Activated CD4-positive, alpha-beta T cell treated with anti-CD3 and anti-CD28 coated beads for 36 hours (primary cell): ENCODE measurements around the gene NRROS. TPM values are rescaled to one million over a fixed set of nuclear protein-coding genes. Genes with fewer than 3 reads are reported as not detected.
A peak's percentile ranks its signal among the peaks of the same experiment; 100 is the strongest.

Experiments used
- ATAC-seq: fragments of 200-7000 bp; cut with Tn5 transposase; one replicate; pipeline ENCODE4 v1.10.0; 2021; ENCODE audit warnings: mild to moderate bottlenecking, moderate library complexity
- CTCF ChIA-PET: fragments of 350-600 bp; sonication (Branson Sonifier 250); formaldehyde crosslinking; loops from one replicate; lab custom pipeline; 2021; ENCODE audit warnings: antibody characterized with exemption; lab: Charles Lee
- POLR2A ChIA-PET: fragments of 350-600 bp; sonication (Branson Sonifier 250); formaldehyde crosslinking; loops from one replicate; lab custom pipeline; 2021; ENCODE audit warnings: antibody characterized with exemption, inconsistent platforms; lab: Charles Lee
- DNase-seq: peaks from one replicate; pipeline ENCODE4 v3.0.0-alpha.2; 2020
- H3K27ac Mint-ChIP-seq: one replicate; pipeline ENCODE4 v1.8.0; 2021; ENCODE audit warnings: mixed read lengths
- H3K27me3 Mint-ChIP-seq: one replicate; pipeline ENCODE4 v1.8.0; 2021; ENCODE audit warnings: mixed read lengths
- H3K36me3 Mint-ChIP-seq: one replicate; pipeline ENCODE4 v1.8.0; 2021; ENCODE audit warnings: low read depth, mixed read lengths
- H3K4me1 Mint-ChIP-seq: one replicate; pipeline ENCODE4 v1.8.0; 2021; ENCODE audit warnings: mixed read lengths
- H3K4me3 Mint-ChIP-seq: one replicate; pipeline ENCODE4 v1.8.0; 2021; ENCODE audit warnings: mild to moderate bottlenecking, moderate library complexity, mixed read lengths
- H3K9me3 Mint-ChIP-seq: one replicate; pipeline ENCODE4 v1.8.0; 2021; ENCODE audit warnings: low read depth, mixed read lengths
- intact Hi-C, 2 experiments: fragments of 100-400 bp; cut with DNase I in 1 of 2; cut with micrococcal nuclease in 1 of 2; formaldehyde crosslinking; loops; one replicate each; pipeline versions ENCODE4 v1.14.2 to v1.15.1; 2022 to 2024; cut with DNase I, micrococcal nuclease
- total RNA-seq, 2 experiments: library from RNA; stranded (reverse); gene quantifications; one replicate each; pipeline ENCODE4 v1.2.3, GENCODE V29; 2021

Gene NRROS
- total RNA-seq, 2 experiments from 2014 or later: 19.6 to 19.7 TPM

- POLR2A ChIA-PET: no interaction called here
- H3K4me1 Mint-ChIP-seq: peaks cover 12% of the 10 kb centered on the region
- peak overlapping the region; percentile 13 for H3K4me3 Mint-ChIP-seq
- no peaks in the 10 kb centered on the region for H3K27me3 Mint-ChIP-seq
- H3K36me3 Mint-ChIP-seq: peaks cover 2% of the 10 kb centered on the region
- peak overlapping the region; percentile 75 for H3K27ac Mint-ChIP-seq
- H3K9me3 Mint-ChIP-seq: peaks cover 6% of the 10 kb centered on the region
- CTCF ChIA-PET: interaction anchor here (0.6 to 9.1 kb wide), 41 partner anchors 8 to 663 kb away, joined by 3 to 216 read pairs (median 4); partner anchors contain the start of gene PAK2
- peak; percentile 93 for ATAC-seq
- intact Hi-C loops: loop anchor here (1.0 to 5.0 kb wide), 6 partner anchors 42 to 147 kb away; no protein-coding TSS in a partner anchor
- peak; percentile 77 for DNase-seq
These were observed 45.3 kb downstream of the NRROS start for GRCh38 chr3:196684548-196685407.

DNA sequence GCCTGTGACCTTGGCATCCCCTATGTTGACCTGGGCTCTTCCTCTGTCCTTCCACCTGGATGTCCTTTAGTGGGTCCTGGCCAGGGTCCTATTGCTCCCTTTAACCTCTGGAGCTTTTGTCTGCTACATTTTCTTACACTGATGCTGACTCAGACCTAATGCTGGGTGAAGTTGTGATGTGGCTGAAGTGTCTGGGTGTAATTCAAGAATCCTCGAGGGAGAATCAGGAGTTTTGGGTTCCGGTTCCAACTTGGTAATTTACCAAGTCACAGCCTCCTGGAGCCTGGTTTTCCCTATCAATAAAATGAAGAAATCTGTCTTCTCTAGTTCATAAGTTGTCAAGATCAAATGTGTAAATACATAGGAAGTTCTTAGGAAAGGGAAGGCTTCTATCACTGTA, 46.9 kb downstream of the NRROS start:
- no peaks in the 10 kb centered on the region for H3K27me3 Mint-ChIP-seq
- no peak overlapping the region for H3K4me3 Mint-ChIP-seq
- ATAC-seq (no peak), DNase-seq (no peak)
- H3K36me3 Mint-ChIP-seq: peaks cover 2% of the 10 kb centered on the region
- peaks cover 12% of the 10 kb centered on the region for H3K4me1 Mint-ChIP-seq
- ChIA-PET POLR2A (no interaction called here), CTCF (interaction anchor here (0.6 to 9.1 kb wide), 9 partner anchors 9 to 434 kb away, joined by 3 to 216 read pairs (median 6); no protein-coding TSS in a partner anchor)
- peaks cover 6% of the 10 kb centered on the region for H3K9me3 Mint-ChIP-seq
- intact Hi-C loops: loop anchor here in 1 of 2 experiments (5.0 kb wide), 1 partner anchor 149 kb away; no protein-coding TSS in a partner anchor
- no peak overlapping the region for H3K27ac Mint-ChIP-seq

- no peaks in the 10 kb centered on the region for H3K27me3 Mint-ChIP-seq
- CTCF ChIA-PET: interaction anchor here (0.6 to 9.1 kb wide), 7 partner anchors 8 to 81 kb away, joined by 3 to 216 read pairs (median 4); no protein-coding TSS in a partner anchor
- intact Hi-C loops: loop anchor here in 1 of 2 experiments (5.0 kb wide), 1 partner anchor 151 kb away; no protein-coding TSS in a partner anchor
- no peaks in the 10 kb centered on the region for H3K9me3 Mint-ChIP-seq
- H3K27ac Mint-ChIP-seq: no peak overlapping the region
- DNase-seq (no peak), ATAC-seq (no peak)
- POLR2A ChIA-PET: no interaction called here
- peaks cover 12% of the 10 kb centered on the region for H3K4me1 Mint-ChIP-seq
- H3K4me3 Mint-ChIP-seq: no peak overlapping the region
- H3K36me3 Mint-ChIP-seq: no peaks in the 10 kb centered on the region
These were observed 48.9 kb downstream of the NRROS start for GRCh38 chr3:196688349-196688748.

- H3K36me3 Mint-ChIP-seq: no peaks in the 10 kb centered on the region
- ATAC-seq (no peak), DNase-seq (no peak)
- ChIA-PET POLR2A (no interaction called here), CTCF (interaction anchor here (0.8 to 9.1 kb wide), 3 partner anchors 17 to 154 kb away, joined by 4 to 216 read pairs (median 6); no protein-coding TSS in a partner anchor)
- H3K27me3 Mint-ChIP-seq: no peaks in the 10 kb centered on the region
- no peaks in the 10 kb centered on the region for H3K9me3 Mint-ChIP-seq
- no peak overlapping the region for H3K4me3 Mint-ChIP-seq
- no peak overlapping the region for H3K27ac Mint-ChIP-seq
- H3K4me1 Mint-ChIP-seq: peaks cover 3% of the 10 kb centered on the region
- intact Hi-C loops: loop anchor here in 1 of 2 experiments (5.0 kb wide), 1 partner anchor 153 kb away; no protein-coding TSS in a partner anchor
These were observed 50.6 kb downstream of the NRROS start for GRCh38 chr3:196689941-196690660.

GRCh38 chr3:196691386-196691785, 51.9 kb downstream of the NRROS start:
- H3K4me1 Mint-ChIP-seq: peaks cover 3% of the 10 kb centered on the region
- no peak for DNase-seq
- ChIA-PET POLR2A (no interaction called here), CTCF (interaction anchor here (1.7 to 9.1 kb wide), 2 partner anchors 16 to 84 kb away, joined by 4 to 216 read pairs; no protein-coding TSS in a partner anchor)
- intact Hi-C loops: no loop called here
- H3K9me3 Mint-ChIP-seq: no peaks in the 10 kb centered on the region
- H3K27ac Mint-ChIP-seq: no peak overlapping the region
- ATAC-seq: no peak
- no peak overlapping the region for H3K4me3 Mint-ChIP-seq
- H3K27me3 Mint-ChIP-seq: no peaks in the 10 kb centered on the region
- H3K36me3 Mint-ChIP-seq: no peaks in the 10 kb centered on the region

- ATAC-seq: peak; percentile 48
- intact Hi-C loops: no loop called here
- Mint-ChIP-seq H3K4me3 (no peak overlapping the region), H3K4me1 (peaks cover 3% of the 10 kb centered on the region), H3K36me3 (no peaks in the 10 kb centered on the region), H3K27me3 (no peaks in the 10 kb centered on the region), H3K9me3 (no peaks in the 10 kb centered on the region), H3K27ac (no peak overlapping the region)
- DNase-seq: peak; percentile 39
- CTCF ChIA-PET: interaction anchor here (0.6 to 1.1 kb wide), 3 partner anchors 85 to 1128 kb away, joined by 3 read pairs; no protein-coding TSS in a partner anchor
- POLR2A ChIA-PET: interaction anchor here (0.7 to 1.0 kb wide), 2 partner anchors 18 to 85 kb away, joined by 3 to 4 read pairs; partner anchors contain the start of genes CEP19 and PIGX
These were observed 54.7 kb downstream of the NRROS start for GRCh38 chr3:196694202-196694638.

DNA sequence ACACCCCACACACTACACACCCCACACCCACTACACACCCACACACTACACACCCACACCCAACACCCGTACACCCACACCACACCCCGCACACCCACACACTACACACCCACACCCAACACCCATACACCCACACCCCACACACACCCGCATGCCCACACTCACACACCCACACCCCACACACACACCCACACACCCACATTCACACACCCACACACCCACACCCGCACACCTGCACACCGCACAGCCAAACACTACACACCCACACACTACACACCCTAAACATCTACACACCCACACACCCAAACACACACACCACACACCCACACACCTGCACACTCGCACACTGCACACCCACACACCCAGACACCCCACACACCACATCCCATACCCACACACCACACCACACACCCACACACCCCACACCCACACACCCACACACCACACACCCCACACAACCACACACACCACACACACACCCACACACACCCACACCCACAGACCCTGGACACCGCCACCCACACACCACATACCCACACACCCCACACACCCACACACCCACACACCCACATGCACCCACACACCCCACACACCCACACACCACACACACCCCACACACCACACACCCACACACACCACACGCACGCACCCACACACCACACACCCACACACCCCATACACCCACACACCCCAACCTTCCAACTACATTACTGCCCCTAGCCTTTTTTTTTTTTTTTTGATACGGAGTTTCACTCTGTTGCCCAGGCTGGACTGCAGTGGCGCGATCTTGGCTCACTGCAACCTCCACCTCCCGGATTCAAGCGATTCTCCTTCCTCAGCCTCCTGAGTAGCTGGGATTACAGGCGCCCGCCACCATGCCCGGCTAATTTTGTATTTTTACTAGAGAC, 55.7 kb downstream of the NRROS start:
- ATAC-seq (peak; percentile 25), DNase-seq (peak; percentile 40)
- H3K27me3 Mint-ChIP-seq: no peaks in the 10 kb centered on the region
- H3K36me3 Mint-ChIP-seq: no peaks in the 10 kb centered on the region
- peak overlapping the region; percentile 39 for H3K4me3 Mint-ChIP-seq
- H3K9me3 Mint-ChIP-seq: no peaks in the 10 kb centered on the region
- intact Hi-C loops: no loop called here
- peaks cover 3% of the 10 kb centered on the region for H3K4me1 Mint-ChIP-seq
- no peak overlapping the region for H3K27ac Mint-ChIP-seq
- ChIA-PET CTCF (interaction anchor here (0.9 to 2.1 kb wide), 4 partner anchors 10 to 112 kb away, joined by 3 to 7 read pairs (median 4); partner anchors contain the start of genes CEP19 and PIGX), POLR2A (no interaction called here)

DNA sequence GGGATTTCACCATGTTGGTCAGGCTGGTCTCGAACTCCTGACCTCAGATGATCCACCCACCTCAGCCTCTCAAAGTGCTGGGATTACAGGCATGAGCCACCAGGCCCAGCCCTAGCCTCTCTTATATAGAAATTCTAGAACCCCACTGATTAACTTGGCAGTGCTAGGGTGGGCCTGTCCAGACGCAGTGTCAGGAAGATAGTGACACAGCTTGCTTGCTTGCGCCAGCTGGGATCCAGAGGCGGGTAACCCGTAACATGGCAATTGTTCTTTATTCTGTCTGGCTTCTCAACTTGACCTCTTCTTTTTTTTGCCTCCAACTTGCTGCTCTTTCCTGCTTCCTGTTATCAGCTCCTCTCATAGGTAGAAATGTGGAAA, 56.3 kb downstream of the NRROS start:
- peak; percentile 42 for ATAC-seq
- intact Hi-C loops: no loop called here
- Mint-ChIP-seq H3K9me3 (no peaks in the 10 kb centered on the region), H3K36me3 (no peaks in the 10 kb centered on the region), H3K4me1 (peaks cover 3% of the 10 kb centered on the region), H3K27me3 (no peaks in the 10 kb centered on the region), H3K27ac (peak overlapping the region; percentile 67), H3K4me3 (peak overlapping the region; percentile 39)
- POLR2A ChIA-PET: no interaction called here
- CTCF ChIA-PET: interaction anchor here (0.6 to 2.1 kb wide), 7 partner anchors 9 to 453 kb away, joined by 3 to 9 read pairs (median 4); partner anchors contain the start of genes CEP19 and PIGX
- peak; percentile 22 for DNase-seq

DNA sequence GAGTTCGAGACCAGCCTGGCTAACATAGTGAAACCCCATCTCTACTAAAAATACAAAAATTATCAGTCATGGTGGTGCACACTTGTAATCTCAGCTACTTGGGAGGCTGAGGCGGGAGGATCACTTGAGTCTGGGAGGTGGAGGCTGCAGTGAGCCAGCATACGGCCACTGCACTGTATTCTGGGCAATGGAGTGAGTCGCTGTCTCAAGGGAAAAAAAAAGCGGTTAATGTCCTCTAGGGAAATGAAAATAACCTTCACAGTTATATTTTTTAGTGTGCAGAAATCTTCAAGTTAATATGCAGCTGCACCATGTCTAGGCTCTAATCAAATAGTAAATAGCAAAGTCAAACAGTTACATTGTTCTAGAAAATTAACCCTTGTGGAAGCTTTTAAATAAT, 57.8 kb downstream of the NRROS start:
- Mint-ChIP-seq H3K36me3 (no peaks in the 10 kb centered on the region), H3K27me3 (no peaks in the 10 kb centered on the region), H3K4me1 (peaks cover 3% of the 10 kb centered on the region), H3K4me3 (no peak overlapping the region), H3K27ac (no peak overlapping the region), H3K9me3 (no peaks in the 10 kb centered on the region)
- ChIA-PET POLR2A (no interaction called here), CTCF (interaction anchor here (0.6 to 2.1 kb wide), 3 partner anchors 10 to 138 kb away, joined by 3 to 9 read pairs (median 7); no protein-coding TSS in a partner anchor)
- intact Hi-C loops: no loop called here
- DNase-seq (no peak), ATAC-seq (no peak)

DNA sequence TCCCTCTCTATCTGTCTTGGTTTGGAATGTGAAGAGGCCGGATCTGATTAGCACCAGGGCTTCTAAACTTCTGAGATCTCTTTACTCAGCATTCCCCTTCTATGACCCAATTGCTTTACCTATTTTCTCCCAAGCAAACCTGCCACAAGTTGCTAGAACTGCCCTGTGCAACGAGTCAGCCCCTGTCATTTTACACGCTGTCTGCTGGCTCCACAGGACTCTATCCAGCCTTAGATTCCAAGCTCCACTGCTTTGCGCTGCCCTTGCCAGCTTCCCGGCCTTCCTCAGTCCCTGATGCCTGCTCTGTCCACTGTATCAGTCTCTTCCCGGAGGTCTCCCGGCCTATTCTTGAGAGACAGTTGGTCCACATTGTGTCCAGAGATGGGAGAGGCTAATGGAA, 60.3 kb downstream of the NRROS start:
- DNase-seq (no peak), ATAC-seq (no peak)
- intact Hi-C loops: no loop called here
- H3K27me3 Mint-ChIP-seq: no peaks in the 10 kb centered on the region
- H3K4me3 Mint-ChIP-seq: no peak overlapping the region
- H3K9me3 Mint-ChIP-seq: no peaks in the 10 kb centered on the region
- peaks cover 2% of the 10 kb centered on the region for H3K4me1 Mint-ChIP-seq
- no peak overlapping the region for H3K27ac Mint-ChIP-seq
- ChIA-PET CTCF (interaction anchor here (0.5 to 0.7 kb wide), 2 partner anchors 89 to 95 kb away, joined by 3 read pairs; no protein-coding TSS in a partner anchor), POLR2A (no interaction called here)
- H3K36me3 Mint-ChIP-seq: no peaks in the 10 kb centered on the region
